Duodenal mucosa (tissue), 2 donors: ENCODE measurements around the gene ARNT2.

ENCODE experiments used
- H3K27ac ChIP-seq: one replicate; pipeline ENCODE4 v1.7.0; 2013; ENCODE audit warnings: low read depth, low read length
- H3K27me3 ChIP-seq, 2 donors: one replicate each; pipeline ENCODE4 v1.7.0; 2013; ENCODE audit warnings: low read length in 2 of 2, control low read depth in 1 of 2; ENCODE audit not compliant: insufficient read depth in 2 of 2, control insufficient read depth in 1 of 2
- H3K36me3 ChIP-seq, 2 donors: one replicate each; pipeline ENCODE4 v1.7.0; 2013; ENCODE audit warnings: low read length in 2 of 2, control low read depth in 1 of 2; ENCODE audit not compliant: insufficient read depth in 2 of 2, control insufficient read depth in 1 of 2
- H3K4me1 ChIP-seq, 2 donors: one replicate each; pipeline ENCODE4 v1.7.0; 2013; ENCODE audit warnings: low read length in 2 of 2, control low read depth in 1 of 2; ENCODE audit not compliant: insufficient read depth in 2 of 2, control insufficient read depth in 1 of 2
- H3K4me3 ChIP-seq, 2 donors: one replicate each; pipeline ENCODE4 v1.7.0; 2013; ENCODE audit warnings: low read length in 2 of 2, low read depth in 1 of 2
- H3K9ac ChIP-seq, 2 donors: one replicate each; pipeline ENCODE4 v1.7.0; 2013; ENCODE audit warnings: low read length in 2 of 2, low read depth in 1 of 2
- H3K9me3 ChIP-seq, 2 donors: one replicate each; pipeline ENCODE4 v1.7.0; 2013; ENCODE audit warnings: low read length in 2 of 2, control low read depth in 1 of 2; ENCODE audit not compliant: control insufficient read depth in 1 of 2

Gene ARNT2

DNA sequence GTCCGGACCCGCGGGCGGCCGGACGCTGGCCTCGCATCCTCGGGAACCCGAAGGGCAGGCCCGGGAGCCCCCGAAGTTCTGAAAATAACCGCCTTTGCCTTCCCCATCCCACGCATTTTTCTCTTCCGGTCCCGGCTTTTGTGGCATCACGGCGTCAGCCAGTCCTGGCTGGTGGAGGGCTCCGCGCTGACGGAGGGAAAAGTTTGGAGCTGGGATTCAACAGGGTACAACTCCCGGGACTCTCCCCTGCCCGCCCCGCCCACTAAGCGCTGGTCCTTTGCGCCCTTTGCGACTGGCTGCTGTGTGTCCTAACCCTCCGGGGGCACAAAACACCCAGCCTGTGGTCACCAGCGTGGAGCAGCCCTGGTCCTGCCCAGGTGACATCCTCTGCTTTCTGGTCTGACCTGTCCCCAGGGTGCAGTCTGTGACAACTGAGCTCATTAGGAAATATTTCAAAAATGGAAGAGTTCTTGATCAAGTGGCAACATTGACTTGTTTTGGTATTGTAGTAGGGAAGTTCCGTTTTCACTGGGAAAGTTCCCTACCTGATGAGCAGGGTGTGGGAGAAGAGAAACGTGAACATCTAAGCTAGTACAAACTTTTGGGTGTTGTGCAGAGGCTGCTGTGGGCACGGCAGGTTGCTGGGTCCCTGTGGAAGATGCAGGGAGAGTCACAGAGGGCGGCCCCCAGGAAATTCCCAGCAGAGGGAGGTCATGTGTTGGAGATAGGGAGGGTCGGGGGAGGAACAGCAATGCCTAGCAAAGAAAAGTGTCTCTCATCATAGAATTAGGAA lies 775 bp downstream of the ARNT2 start:
- Histone ChIP-seq H3K9ac (no peak overlapping the region), H3K27me3 (peaks cover 25 to 28% of the 10 kb centered on the region in 2 donors), H3K4me3 (peak overlapping the region; percentile 25 to 55), H3K4me1 (peaks cover 2 to 6% of the 10 kb centered on the region in 2 donors), H3K9me3 (no peaks in the 10 kb centered on the region), H3K27ac (peak overlapping the region; percentile 18), H3K36me3 (no peaks in the 10 kb centered on the region)

DNA sequence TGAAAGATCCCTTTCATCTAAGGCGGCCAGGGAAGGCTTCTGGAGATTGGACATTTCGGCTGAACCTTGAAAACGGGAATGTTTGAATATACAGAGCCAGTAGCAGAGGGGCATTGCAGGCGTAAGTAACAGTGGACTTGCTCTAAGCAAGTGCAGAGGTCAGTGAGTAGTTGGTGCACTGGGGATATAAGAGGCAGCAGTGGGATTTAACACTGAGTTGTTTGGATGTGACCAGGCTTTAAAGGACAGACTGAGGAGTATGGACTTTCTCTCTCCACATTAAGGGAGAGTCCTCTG lies 1.3 kb downstream of the ARNT2 start:
- Histone ChIP-seq H3K9ac (no peak overlapping the region), H3K27me3 (peaks cover 25 to 28% of the 10 kb centered on the region in 2 donors), H3K9me3 (no peaks in the 10 kb centered on the region), H3K27ac (no peak overlapping the region), H3K4me1 (peaks cover 2 to 6% of the 10 kb centered on the region in 2 donors), H3K4me3 (no peak overlapping the region), H3K36me3 (no peaks in the 10 kb centered on the region)

DNA sequence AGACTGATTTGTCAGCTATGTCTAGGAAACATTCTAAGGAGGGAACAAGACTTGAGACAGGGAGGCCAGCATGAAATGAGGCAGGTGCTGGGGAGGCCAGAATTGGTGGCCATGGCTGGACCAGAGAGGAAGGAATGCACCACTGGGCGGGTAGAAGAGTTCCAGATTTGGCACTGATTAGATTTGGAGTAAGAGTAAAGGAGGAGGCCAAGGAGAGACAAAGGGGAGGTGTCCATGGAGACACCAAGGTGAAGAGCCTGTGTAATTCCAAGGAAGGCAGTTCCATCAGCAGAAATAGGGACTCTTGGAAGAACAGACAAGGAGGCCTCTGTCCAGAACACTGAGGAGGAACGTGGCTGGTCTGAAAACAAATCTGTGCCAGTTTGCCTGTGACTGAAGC lies 1.8 kb downstream of the ARNT2 start:
- Histone ChIP-seq H3K9ac (no peak overlapping the region), H3K4me1 (peaks cover 2 to 6% of the 10 kb centered on the region in 2 donors), H3K4me3 (no peak overlapping the region), H3K9me3 (no peaks in the 10 kb centered on the region), H3K27me3 (peaks cover 25 to 28% of the 10 kb centered on the region in 2 donors), H3K27ac (no peak overlapping the region), H3K36me3 (no peaks in the 10 kb centered on the region)

DNA sequence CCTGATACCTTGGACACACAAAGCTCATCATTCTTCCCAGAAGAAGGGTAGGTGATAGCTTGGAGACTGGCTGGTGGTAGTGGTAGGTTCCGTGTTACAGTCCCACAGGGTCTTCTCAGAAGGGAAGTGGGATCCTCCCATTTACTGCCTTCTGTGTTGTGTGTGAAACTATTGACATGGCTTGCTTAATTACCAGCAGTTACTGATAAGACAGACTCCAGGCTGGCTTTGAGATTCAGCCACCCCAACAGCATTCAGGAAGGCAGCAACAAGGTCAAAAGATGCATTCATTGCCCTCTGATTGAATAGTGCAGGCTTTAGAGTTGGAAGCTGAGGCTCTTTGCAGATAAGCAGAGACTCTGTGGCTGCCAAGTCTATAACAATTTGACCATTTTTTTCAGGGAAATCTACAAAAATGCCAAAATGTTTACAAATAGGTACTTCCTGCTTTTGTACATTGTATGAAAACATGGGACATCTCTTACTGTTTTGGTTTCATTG lies 7.7 kb downstream of the ARNT2 start:
- Histone ChIP-seq H3K27me3 (peaks cover 1 to 4% of the 10 kb centered on the region in 2 donors), H3K4me3 (no peak overlapping the region), H3K9ac (no peak overlapping the region), H3K27ac (no peak overlapping the region), H3K36me3 (no peaks in the 10 kb centered on the region), H3K4me1 (peaks cover 5 to 7% of the 10 kb centered on the region in 2 donors), H3K9me3 (no peaks in the 10 kb centered on the region)

GRCh38 chr15:80414546-80415357 lies 10.6 kb downstream of the ARNT2 start:
- H3K4me1 ChIP-seq = peaks cover 5 to 7% of the 10 kb centered on the region in 2 donors
- peaks cover 0 to 2% of the 10 kb centered on the region in 2 donors for H3K27me3 ChIP-seq
- H3K9ac ChIP-seq = no peak overlapping the region
- no peak overlapping the region for H3K27ac ChIP-seq
- H3K4me3 ChIP-seq = no peak overlapping the region
- H3K36me3 ChIP-seq = no peaks in the 10 kb centered on the region
- H3K9me3 ChIP-seq = no peaks in the 10 kb centered on the region

DNA sequence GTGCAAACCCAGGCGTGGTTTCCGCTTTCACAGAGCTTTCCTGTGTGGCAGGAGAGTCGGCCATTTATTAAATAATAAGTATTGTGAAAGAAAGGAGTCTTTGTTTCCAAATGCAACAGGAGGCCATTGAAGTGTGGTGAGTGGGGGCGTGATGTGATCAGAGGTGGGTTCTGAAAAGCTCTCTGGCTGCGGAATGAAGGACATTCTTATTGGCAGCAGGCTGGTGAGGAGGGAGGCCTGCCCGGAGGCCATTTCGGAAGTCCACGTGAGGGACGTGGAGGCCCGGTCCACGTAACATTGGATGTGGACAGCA lies 11.1 kb downstream of the ARNT2 start:
- no peak overlapping the region for H3K4me3 ChIP-seq

GRCh38 chr15:80416702-80417101 lies 12.5 kb downstream of the ARNT2 start:
- Histone ChIP-seq H3K27ac (no peak overlapping the region), H3K9ac (no peak overlapping the region), H3K4me1 (peaks cover 3 to 5% of the 10 kb centered on the region in 2 donors), H3K27me3 (peaks cover 0 to 2% of the 10 kb centered on the region in 2 donors), H3K9me3 (no peaks in the 10 kb centered on the region), H3K36me3 (no peaks in the 10 kb centered on the region), H3K4me3 (no peak overlapping the region)

More for the DNA sequence above, 11.1 kb downstream of the ARNT2 start:
- Histone ChIP-seq H3K27ac (no peak overlapping the region), H3K9ac (no peak overlapping the region), H3K9me3 (no peaks in the 10 kb centered on the region), H3K27me3 (peaks cover 0 to 2% of the 10 kb centered on the region in 2 donors), H3K4me1 (peaks cover 5 to 7% of the 10 kb centered on the region in 2 donors), H3K36me3 (no peaks in the 10 kb centered on the region)

DNA sequence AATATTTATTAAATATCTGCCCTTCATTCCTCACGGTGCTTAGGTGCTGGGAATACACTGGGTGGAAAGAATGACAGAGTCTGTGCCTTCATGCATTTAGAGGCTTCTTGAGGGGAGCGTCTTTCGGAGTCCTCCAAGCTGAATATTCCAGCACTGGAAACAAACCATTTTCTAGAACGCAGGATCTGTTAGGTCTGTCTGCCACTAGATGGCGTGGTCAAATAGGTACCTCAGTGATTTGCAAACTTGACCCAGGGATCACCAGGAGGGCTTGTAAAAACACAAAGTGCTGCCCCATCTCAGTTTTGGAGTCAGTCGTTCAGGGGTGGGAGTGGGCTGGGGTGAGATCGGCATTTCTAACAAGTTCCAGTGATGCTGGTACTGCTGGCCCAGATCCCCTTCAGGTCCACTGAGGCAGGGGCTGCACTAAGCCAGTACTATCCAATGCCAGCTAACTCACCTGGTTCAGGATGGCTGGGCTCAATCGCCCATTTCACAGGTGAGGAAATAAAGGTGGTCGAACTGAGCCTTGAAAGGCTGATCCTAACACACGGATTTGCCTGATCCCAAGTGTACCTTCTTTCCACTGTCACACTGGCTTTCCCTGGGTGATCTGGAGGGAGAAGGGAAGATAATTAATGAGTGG lies 14.8 kb downstream of the ARNT2 start:
- no peaks in the 10 kb centered on the region for H3K36me3 ChIP-seq
- no peak overlapping the region for H3K27ac ChIP-seq
- no peak overlapping the region for H3K9ac ChIP-seq
- H3K4me1 ChIP-seq = no peaks in the 10 kb centered on the region
- no peaks in the 10 kb centered on the region for H3K9me3 ChIP-seq
- H3K4me3 ChIP-seq = no peak overlapping the region
- H3K27me3 ChIP-seq = peaks cover 0 to 2% of the 10 kb centered on the region in 2 donors

GRCh38 chr15:80419546-80419945 lies 15.4 kb downstream of the ARNT2 start:
- Histone ChIP-seq H3K4me3 (no peak overlapping the region), H3K36me3 (no peaks in the 10 kb centered on the region), H3K9me3 (no peaks in the 10 kb centered on the region), H3K4me1 (no peaks in the 10 kb centered on the region), H3K9ac (no peak overlapping the region), H3K27ac (no peak overlapping the region), H3K27me3 (peaks cover 0 to 2% of the 10 kb centered on the region in 2 donors)

DNA sequence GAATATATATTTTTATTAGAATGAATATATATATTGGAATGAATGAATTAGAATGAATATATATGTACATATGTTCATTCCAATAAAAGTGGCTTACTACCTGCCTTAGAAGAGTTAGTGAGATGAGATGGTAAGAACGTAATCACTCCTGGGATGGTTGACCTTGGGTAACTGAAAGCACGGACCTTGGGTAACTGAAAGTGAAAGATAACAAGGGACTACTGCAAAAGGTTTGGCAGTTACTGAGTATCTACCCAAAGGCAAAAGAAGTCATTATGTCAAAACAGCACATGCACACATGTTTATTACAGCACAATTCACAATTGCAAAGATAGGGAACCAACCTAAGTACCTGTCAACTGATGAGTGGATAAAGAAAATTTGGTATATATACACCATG lies 16.5 kb downstream of the ARNT2 start:
- H3K27me3 ChIP-seq = peaks cover 0 to 2% of the 10 kb centered on the region in 2 donors
- H3K4me3 ChIP-seq = no peak overlapping the region
- H3K9me3 ChIP-seq = no peaks in the 10 kb centered on the region
- no peaks in the 10 kb centered on the region for H3K4me1 ChIP-seq
- H3K27ac ChIP-seq = no peak overlapping the region
- H3K9ac ChIP-seq = no peak overlapping the region
- H3K36me3 ChIP-seq = no peaks in the 10 kb centered on the region
